ENCODE data around the gene STIP1. TPM values are rescaled to one million over a fixed set of nuclear protein-coding genes. Genes with fewer than 3 reads are reported as not detected.
A peak's percentile ranks its signal among the peaks of the same experiment; 100 is the strongest.

STIP1 gene
- total and polyA plus RNA-seq, 2 of the 8 experiments (the other 6 are each of a cell fraction or from before 2014, with no cell fraction given) = 140 to 329 TPM

- Histone ChIP-seq H3K14ac (ENCODE audit: insufficient read length) (no peak overlapping the region), H4K91ac (replicated peaks; ENCODE audit: insufficient read length, low read length) (no peak overlapping the region), H3K4me2 (ENCODE audit: insufficient read depth in 1 of 2, low read depth in 2 of 2, low read length in 2 of 2) (peak overlapping the region in 1 of 2 experiments; percentile 19; a peak in 1 of 4 replicates), H3K27me3 (replicated peaks in 1 of 4; ENCODE audit: control insufficient read depth in 3 of 4, extremely low read depth in 1 of 4, insufficient read depth in 3 of 4, low read length in 3 of 4) (peaks cover 0 to 16% (median 0%) of the 10 kb centered on the region in 4 experiments; a peak in 2 of 7 replicates), H3K79me1 (ENCODE audit: low read depth, low read length) (no peaks in the 10 kb centered on the region), H3K4me1 (replicated peaks in 1 of 4; ENCODE audit: control insufficient read depth in 3 of 4, insufficient read depth in 4 of 4, low read length in 3 of 4) (peaks cover 2 to 19% (median 10%) of the 10 kb centered on the region in 4 experiments; a peak in 6 of 7 replicates), H3K56ac (replicated peaks; ENCODE audit: insufficient read length, low read depth, low read length) (no peak overlapping the region), H3K27ac (ENCODE audit: low read depth, low read length) (no peak overlapping the region), H3K9ac (replicated peaks in 1 of 4; ENCODE audit: extremely low read depth in 1 of 4, low read depth in 3 of 4, low read length in 3 of 4) (no peak overlapping the region), H3K4ac (replicated peaks; ENCODE audit: insufficient read length, low read depth, low read length) (no peak overlapping the region), H3K18ac (ENCODE audit: extremely low read depth, low read length) (no peak overlapping the region), H3K23ac (ENCODE audit: insufficient read length) (no peak overlapping the region), H3K23me2 (ENCODE audit: low read depth, low read length) (no peaks in the 10 kb centered on the region), H3K9me3 (ENCODE audit: insufficient read depth in 2 of 2, low read depth in 1 of 2, low read length in 1 of 2) (no peaks in the 10 kb centered on the region), H2BK20ac (ENCODE audit: low read length) (0 out of 2 replicates have a peak overlapping the region, but pooled peaks have one; percentile 32), H4K5ac (ENCODE audit: insufficient read length, low read depth, low read length) (no peak overlapping the region), H3K79me2 (ENCODE audit: control insufficient read depth in 1 of 2, insufficient read depth in 2 of 2, low read length in 2 of 2) (no peaks in the 10 kb centered on the region; a peak in 1 of 4 replicates), H2BK12ac (ENCODE audit: low read depth, low read length) (peak overlapping the region; percentile 29; the same call in 1 of the 2 replicates), H2AFZ (ENCODE audit: low read length) (no peak overlapping the region), H2BK15ac (ENCODE audit: low read length) (no peak overlapping the region), H4K8ac (ENCODE audit: extremely low read depth, insufficient read depth, low read length) (no peak overlapping the region; the same call in none of the 2 replicates), H4K20me1 (replicated peaks in 1 of 2; ENCODE audit: control insufficient read depth in 1 of 2, insufficient read depth in 2 of 2, low read length in 2 of 2) (peaks cover 14 to 27% of the 10 kb centered on the region in 2 experiments), H2AK5ac (ENCODE audit: low read depth, low read length) (no peak overlapping the region), H2BK120ac (replicated peaks; ENCODE audit: low read depth, low read length) (no peak overlapping the region), H2BK5ac (ENCODE audit: low read depth, low read length) (0 out of 2 replicates have a peak overlapping the region, but pooled peaks have one; percentile 16), H3K4me3 (ENCODE audit: extremely low read depth in 1 of 4, insufficient read depth in 2 of 4, low read depth in 3 of 4, low read length in 4 of 4) (no peak overlapping the region), H3K36me3 (ENCODE audit: control insufficient read depth in 2 of 4, insufficient read depth in 4 of 4, low read length in 3 of 4) (no peaks in the 10 kb centered on the region; a peak in 1 of 8 replicates)
- no peak for FAIRE-seq
- DNase-seq (ENCODE audit: low read depth in 1 of 2, low spot score in 2 of 2) = peak in 1 of 2 experiments; percentile 94
- CTCF ChIA-PET (ENCODE audit: partially characterized antibody) = interaction anchor here (0.6 to 14.9 kb wide), 30 partner anchors 9 to 190 kb away, joined by 3 to 291 read pairs (median 4); partner anchors contain the start of genes FLRT1 and STIP1
- POLR2A ChIA-PET (ENCODE audit: partially characterized antibody) = interaction anchor here (0.9 to 1.2 kb wide), 3 partner anchors 10 to 153 kb away, joined by 3 read pairs; no protein-coding TSS in a partner anchor
- 35% methylated on average over 23 of the region's 23 CpGs; no CpG with 5 or more reads in 1 of the 2 experiments for WGBS, 2 experiments (ENCODE audit: extremely low coverage in 1 of 2, insufficient coverage in 1 of 2, insufficient read length in 1 of 2, insufficient replicate concordance in 2 of 2, low coverage in 1 of 2, low lambda C conversion rate in 2 of 2, missing lambda C conversion rate in 1 of 2)
- TF ChIP-seq EP300 (IDR thresholded peaks at IDR 0.05; ENCODE audit: borderline replicate concordance in 1 of 2, low read depth in 2 of 2, low read length in 2 of 2) (no peak), YY1 (IDR thresholded peaks at IDR 0.05; ENCODE audit: low read depth, low read length) (0 out of 2 replicates have a peak, but pooled peaks have one; percentile 14), JUND (IDR thresholded peaks at IDR 0.05; ENCODE audit: low read length) (no peak), ASH2L (IDR thresholded peaks at IDR 0.05; ENCODE audit: low read length) (no peak)
Measured at GRCh38 chr11:64152841-64153691, 32.9 kb upstream of the STIP1 start.

All from H1 (cell line).